Kidney (tissue), 14 donors: Measurements from ENCODE around the gene PDLIM5. TPM values are rescaled to one million over a fixed set of nuclear protein-coding genes. Genes with fewer than 3 reads are reported as not detected.

Experiments
- DNase-seq, 5 donors: peaks; one replicate each; pipeline ENCODE4 v3.0.0-alpha.2; 2013 to 2020
- FAIRE-seq: peaks from 2 replicates; lab custom pipeline; 2012; peaks lifted over from hg19 to GRCh38; lab: Jason Lieb, UNC
- H3K27ac ChIP-seq, 2 donors: one replicate each; pipeline ENCODE4 v1.7.0; 2013; ENCODE audit warnings: low read depth in 2 of 2, low read length in 2 of 2, inconsistent platforms in 1 of 2
- H3K27me3 ChIP-seq: one replicate; pipeline ENCODE4 v1.7.1; 2013; ENCODE audit warnings: low read length, inconsistent platforms; ENCODE audit not compliant: control insufficient read depth, insufficient read depth
- H3K36me3 ChIP-seq, 3 donors: one replicate each; pipeline versions ENCODE4 v1.7.0 to v1.7.1; 2013; ENCODE audit warnings: low read length in 3 of 3, control low read depth in 1 of 3, inconsistent platforms in 1 of 3; ENCODE audit not compliant: insufficient read depth in 3 of 3, control insufficient read depth in 2 of 3
- H3K4me1 ChIP-seq, 3 donors: one replicate each; pipeline versions ENCODE4 v1.7.0 to v1.7.1; 2013; ENCODE audit warnings: low read length in 3 of 3, inconsistent platforms in 1 of 3, low read depth in 1 of 3; ENCODE audit not compliant: control insufficient read depth in 2 of 3, insufficient read depth in 2 of 3
- H3K4me3 ChIP-seq, 3 donors: one replicate each; pipeline versions ENCODE4 v1.7.0 to v1.8.1; 2013; ENCODE audit warnings: low read length in 3 of 3, control low read depth in 1 of 3, inconsistent platforms in 1 of 3
- H3K9ac ChIP-seq, 3 donors: one replicate each; pipeline versions ENCODE4 v1.7.0 to v1.7.1; 2013; ENCODE audit warnings: low read length in 3 of 3, control low read depth in 1 of 3, inconsistent platforms in 1 of 3
- H3K9me3 ChIP-seq, 3 donors: one replicate each; pipeline versions ENCODE4 v1.7.0 to v1.7.1; 2013; ENCODE audit warnings: low read length in 3 of 3, control low read depth in 1 of 3, inconsistent platforms in 1 of 3; ENCODE audit not compliant: control insufficient read depth in 2 of 3, insufficient read depth in 1 of 3
- CTCF ChIP-seq: IDR thresholded peaks from 3 replicates; pipeline ENCODE4 v1.5.1; 2012; ENCODE audit warnings: mild to moderate bottlenecking, moderate library complexity, borderline replicate concordance; ENCODE audit not compliant: insufficient read depth; ENCODE audit errors: extremely low read depth
- intact Hi-C: fragments of 100-400 bp; cut with DNase I; formaldehyde crosslinking; loops from one replicate; pipeline ENCODE4 v1.11.1; 2022
- polyA plus RNA-seq: library from polyadenylated mRNA; stranded (reverse); fragments of 350-450 nt; fragmentation: Illumina TruSeq; extraction: RNeasy Lipid Tissue Mini Kit (QIAGEN cat#74804); gene quantifications from one replicate; pipeline ENCODE4 v1.2.3, GENCODE V29; 2014; ENCODE audit warnings: low read depth, low replicate concordance; ENCODE audit not compliant: insufficient read depth
- total RNA-seq: library from RNA; stranded (reverse); fragmentation: NEBNext Ultra II Directional; extraction: Animal tissue kit (Norgen Biotek cat#: 25700); gene quantifications from one replicate; pipeline ENCODE4 v1.2.1, GENCODE V29; 2021
- donor health status: control.
- donor health status: control.
- donor health status: control.
- donor health status: control.
- donor health status: control.
- donor health status: DM: yes; HTN: yes; CAD: no.
- donor health status: Normal renal cell carcinoma (clear cell type).

PDLIM5 gene
- total and polyA plus RNA-seq, 2 donors from 2014 or later, result 24.3 to 167 TPM

- no peak for TF ChIP-seq CTCF
- intact Hi-C loops, result no loop called here
- Histone ChIP-seq H3K36me3 (no peaks in the 10 kb centered on the region), H3K4me1 (no peaks in the 10 kb centered on the region), H3K9me3 (no peaks in the 10 kb centered on the region), H3K4me3 (no peak overlapping the region), H3K27ac (no peak overlapping the region), H3K27me3 (no peaks in the 10 kb centered on the region), H3K9ac (no peak overlapping the region)
- DNase-seq, result no peak
- no peak for FAIRE-seq
These were observed 248.6 kb downstream of the PDLIM5 start for GRCh38 chr4:94700298-94700697.

GRCh38 chr4:94701631-94702300 lies 250.0 kb downstream of the PDLIM5 start:
- DNase-seq (no peak), FAIRE-seq (no peak)
- Histone ChIP-seq H3K36me3 (no peaks in the 10 kb centered on the region), H3K4me3 (no peak overlapping the region), H3K9me3 (no peaks in the 10 kb centered on the region), H3K4me1 (no peaks in the 10 kb centered on the region), H3K9ac (no peak overlapping the region), H3K27ac (no peak overlapping the region), H3K27me3 (no peaks in the 10 kb centered on the region)
- intact Hi-C loops, result no loop called here
- TF ChIP-seq CTCF, result no peak

- H3K9ac ChIP-seq, result no peak overlapping the region
- no peak overlapping the region for H3K4me3 ChIP-seq
- DNase-seq (no peak), FAIRE-seq (no peak)
- no peak for TF ChIP-seq CTCF
- intact Hi-C loops, result no loop called here
- no peaks in the 10 kb centered on the region for H3K27me3 ChIP-seq
- H3K27ac ChIP-seq, result no peak overlapping the region
- H3K9me3 ChIP-seq, result no peaks in the 10 kb centered on the region
- no peaks in the 10 kb centered on the region for H3K4me1 ChIP-seq
- no peaks in the 10 kb centered on the region for H3K36me3 ChIP-seq
These were observed 259.9 kb downstream of the PDLIM5 start for GRCh38 chr4:94711635-94712034.
